ENCODE results near the gene DLST. TPM values are rescaled to one million over a fixed set of nuclear protein-coding genes. Genes with fewer than 3 reads are reported as not detected.
A peak's percentile ranks its signal among the peaks of the same experiment; 100 is the strongest.

The DLST gene
- total RNA-seq, 1 donor from 2014 or later: 52.2 TPM

GRCh38 chr14:74910556-74910955, 28.8 kb downstream of the DLST start:
- Mint-ChIP-seq H3K4me3 (no peak overlapping the region), H3K9me3 (no peaks in the 10 kb centered on the region), H3K27me3 (ENCODE audit: insufficient read depth, low read depth) (peaks cover 6% of the 10 kb centered on the region), H3K27ac (peak overlapping the region; percentile 37), H3K4me1 (peaks cover 4% of the 10 kb centered on the region), H3K36me3 (no peaks in the 10 kb centered on the region)
- Histone ChIP-seq H3K4me3 (no peak overlapping the region), H3K9me3 (ENCODE audit: low read depth) (no peaks in the 10 kb centered on the region), H3K9ac (no peak overlapping the region), H3K4me1 (no peaks in the 10 kb centered on the region), H3K79me2 (ENCODE audit: low read depth) (no peaks in the 10 kb centered on the region), H2AFZ (replicated peaks) (no peak overlapping the region), H3F3A (ENCODE audit: low read depth) (no peaks in the 10 kb centered on the region), H3K36me3 (no peaks in the 10 kb centered on the region), H3K27ac (no peak overlapping the region), H4K20me1 (ENCODE audit: low read depth) (no peaks in the 10 kb centered on the region), H3K4me2 (no peak overlapping the region), H3K27me3 (no peaks in the 10 kb centered on the region)
- no peak for DNase-seq (ENCODE audit: low spot score)
- no peak for TF ChIP-seq EZH2phosphoT487 (IDR thresholded peaks at IDR 0.05)

GRCh38 chr14:74911221-74911620, 29.5 kb downstream of the DLST start:
- H3K36me3 ChIP-seq: no peaks in the 10 kb centered on the region
- H3F3A ChIP-seq (ENCODE audit: low read depth): no peaks in the 10 kb centered on the region
- H3K9me3 ChIP-seq (ENCODE audit: low read depth): no peaks in the 10 kb centered on the region
- no peak for TF ChIP-seq EZH2phosphoT487 (IDR thresholded peaks at IDR 0.05)
- TF ChIP-seq EZH2 (IDR thresholded peaks at IDR 0.05): no peak
- TF ChIP-seq, protein P1, sequence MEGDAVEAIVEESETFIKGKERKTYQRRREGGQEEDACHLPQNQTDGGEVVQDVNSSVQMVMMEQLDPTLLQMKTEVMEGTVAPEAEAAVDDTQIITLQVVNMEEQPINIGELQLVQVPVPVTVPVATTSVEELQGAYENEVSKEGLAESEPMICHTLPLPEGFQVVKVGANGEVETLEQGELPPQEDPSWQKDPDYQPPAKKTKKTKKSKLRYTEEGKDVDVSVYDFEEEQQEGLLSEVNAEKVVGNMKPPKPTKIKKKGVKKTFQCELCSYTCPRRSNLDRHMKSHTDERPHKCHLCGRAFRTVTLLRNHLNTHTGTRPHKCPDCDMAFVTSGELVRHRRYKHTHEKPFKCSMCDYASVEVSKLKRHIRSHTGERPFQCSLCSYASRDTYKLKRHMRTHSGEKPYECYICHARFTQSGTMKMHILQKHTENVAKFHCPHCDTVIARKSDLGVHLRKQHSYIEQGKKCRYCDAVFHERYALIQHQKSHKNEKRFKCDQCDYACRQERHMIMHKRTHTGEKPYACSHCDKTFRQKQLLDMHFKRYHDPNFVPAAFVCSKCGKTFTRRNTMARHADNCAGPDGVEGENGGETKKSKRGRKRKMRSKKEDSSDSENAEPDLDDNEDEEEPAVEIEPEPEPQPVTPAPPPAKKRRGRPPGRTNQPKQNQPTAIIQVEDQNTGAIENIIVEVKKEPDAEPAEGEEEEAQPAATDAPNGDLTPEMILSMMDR (IDR thresholded peaks at IDR 0.05): no peak
- H3K79me2 ChIP-seq (ENCODE audit: low read depth): no peaks in the 10 kb centered on the region
- Mint-ChIP-seq H3K9me3 (no peaks in the 10 kb centered on the region), H3K4me1 (peaks cover 6% of the 10 kb centered on the region), H3K4me3 (no peak overlapping the region), H3K27me3 (ENCODE audit: insufficient read depth, low read depth) (peaks cover 5% of the 10 kb centered on the region), H3K27ac (no peak overlapping the region), H3K36me3 (no peaks in the 10 kb centered on the region)
- no peaks in the 10 kb centered on the region for H4K20me1 ChIP-seq (ENCODE audit: low read depth)
- no peak overlapping the region for H3K4me2 ChIP-seq
- no peak for DNase-seq (ENCODE audit: low spot score)
- no peak overlapping the region for H3K9ac ChIP-seq
- no peak overlapping the region for H3K27ac ChIP-seq
- no peaks in the 10 kb centered on the region for H3K27me3 ChIP-seq
- H2AFZ ChIP-seq (replicated peaks): no peak overlapping the region
- H3K4me1 ChIP-seq: no peaks in the 10 kb centered on the region
- H3K4me3 ChIP-seq: no peak overlapping the region

- peaks cover 7% of the 10 kb centered on the region for H3K4me1 Mint-ChIP-seq
- DNase-seq (ENCODE audit: low spot score): no peak
- no peak overlapping the region for H2AFZ ChIP-seq (replicated peaks)
- no peaks in the 10 kb centered on the region for H3K36me3 ChIP-seq
- H3K27ac Mint-ChIP-seq: no peak overlapping the region
- no peaks in the 10 kb centered on the region for H3K4me1 ChIP-seq
- H3K9me3 Mint-ChIP-seq: no peaks in the 10 kb centered on the region
- no peaks in the 10 kb centered on the region for H3K36me3 Mint-ChIP-seq
- no peaks in the 10 kb centered on the region for H4K20me1 ChIP-seq (ENCODE audit: low read depth)
- H3K4me2 ChIP-seq: no peak overlapping the region
- no peak overlapping the region for H3K4me3 ChIP-seq
- no peaks in the 10 kb centered on the region for H3K79me2 ChIP-seq (ENCODE audit: low read depth)
- no peaks in the 10 kb centered on the region for H3K27me3 ChIP-seq
- no peak overlapping the region for H3K9ac ChIP-seq
- H3K27me3 Mint-ChIP-seq (ENCODE audit: insufficient read depth, low read depth): peaks cover 5% of the 10 kb centered on the region
- H3K9me3 ChIP-seq (ENCODE audit: low read depth): no peaks in the 10 kb centered on the region
- no peak overlapping the region for H3K4me3 Mint-ChIP-seq
- no peaks in the 10 kb centered on the region for H3F3A ChIP-seq (ENCODE audit: low read depth)
- TF ChIP-seq EZH2 (IDR thresholded peaks at IDR 0.05): no peak
- TF ChIP-seq, protein P1 (IDR thresholded peaks at IDR 0.05): no peak
- TF ChIP-seq EZH2phosphoT487 (IDR thresholded peaks at IDR 0.05): no peak
- H3K27ac ChIP-seq: no peak overlapping the region
Measured at GRCh38 chr14:74911704-74912103, 30.0 kb downstream of the DLST start.

GRCh38 chr14:74912111-74912510, 30.4 kb downstream of the DLST start:
- no peak for DNase-seq (ENCODE audit: low spot score)

More at GRCh38 chr14:74912111-74912510, 30.4 kb downstream of the DLST start:
- no peaks in the 10 kb centered on the region for H3F3A ChIP-seq (ENCODE audit: low read depth)
- H2AFZ ChIP-seq (replicated peaks): no peak overlapping the region
- H3K4me3 Mint-ChIP-seq: no peak overlapping the region
- H3K9me3 Mint-ChIP-seq: no peaks in the 10 kb centered on the region
- H3K4me3 ChIP-seq: no peak overlapping the region
- no peaks in the 10 kb centered on the region for H3K36me3 ChIP-seq
- no peak overlapping the region for H3K4me2 ChIP-seq
- TF ChIP-seq EZH2phosphoT487 (IDR thresholded peaks at IDR 0.05) (no peak), EZH2 (IDR thresholded peaks at IDR 0.05) (no peak)
- TF ChIP-seq, protein P1 (IDR thresholded peaks at IDR 0.05): no peak
- peaks cover 5% of the 10 kb centered on the region for H3K27me3 Mint-ChIP-seq (ENCODE audit: insufficient read depth, low read depth)
- peaks cover 8% of the 10 kb centered on the region for H3K4me1 Mint-ChIP-seq
- no peak overlapping the region for H3K27ac Mint-ChIP-seq
- H4K20me1 ChIP-seq (ENCODE audit: low read depth): no peaks in the 10 kb centered on the region
- no peaks in the 10 kb centered on the region for H3K4me1 ChIP-seq
- no peak overlapping the region for H3K27ac ChIP-seq
- H3K9me3 ChIP-seq (ENCODE audit: low read depth): no peaks in the 10 kb centered on the region
- H3K9ac ChIP-seq: no peak overlapping the region
- no peaks in the 10 kb centered on the region for H3K79me2 ChIP-seq (ENCODE audit: low read depth)
- no peaks in the 10 kb centered on the region for H3K36me3 Mint-ChIP-seq
- H3K27me3 ChIP-seq: no peaks in the 10 kb centered on the region
